K562 (cell line): ENCODE measurements around the gene ZNF219. TPM values are rescaled to one million over a fixed set of nuclear protein-coding genes. Genes with fewer than 3 reads are reported as not detected.

Experiments used
- ATAC-seq: fragments of 200-7000 bp; cut with Tn5 transposase; 3 replicates; pipeline ENCODE4 v1.9.1; 2020; ENCODE audit warnings: moderate library complexity
- BruUV-seq: library from RNA; stranded (reverse); fragments of 400-500 nt; replicated peaks from 2 replicates; lab custom pipeline; 2021; lab: Mats Ljungman, UMichigan
- CTCF ChIA-PET: fragments of 300-600 bp; formaldehyde crosslinking; extraction: SDS; loops from one replicate; lab custom pipeline; 2021; ENCODE audit warnings: low intra/inter-chr PET ratio; lab: Yijun Ruan, JAX
- POLR2A ChIA-PET: fragments of 300-600, 350-650 bp; sonication (Branson Sonifier 250); formaldehyde crosslinking; extraction: SDS; loops from one replicate; lab custom pipeline; 2021; ENCODE audit warnings: antibody characterized with exemption, inconsistent platforms; lab: Yijun Ruan, JAX
- DNase-seq, 4 experiments: peaks; one replicate each; pipeline versions ENCODE4 v3.0.0 to v3.0.0-alpha.2; 2011 to 2018; ENCODE audit warnings: low spot score in 3 of 4, mixed read lengths in 3 of 4; ENCODE audit errors: extremely low read depth in 1 of 4
- FAIRE-seq: peaks from 2 replicates; lab custom pipeline; 2011; peaks lifted over from hg19 to GRCh38; lab: Jason Lieb, UNC
- H2AFZ ChIP-seq: 2 replicates; pipeline ENCODE4 v1.6.0; 2011; ENCODE audit warnings: low read depth, low read length, control low read depth, inconsistent platforms
- H3K27ac ChIP-seq: fragments of 200-600 bp; 3 replicates; pipeline ENCODE4 v1.8.0; 2011; ENCODE audit warnings: low read depth, mild to moderate bottlenecking, control low read depth, inconsistent platforms, low read length, moderate library complexity, mixed read lengths; ENCODE audit errors: extremely low read depth
- H3K27me3 ChIP-seq, 2 experiments: fragments of 300-600 bp in 1 of 2; 2 replicates in 1 of 2; 3 replicates in 1 of 2; pipeline versions ENCODE4 v1.6.0 to v1.8.0; 2011; ENCODE audit warnings: inconsistent platforms in 2 of 2, low read length in 2 of 2, mild to moderate bottlenecking in 1 of 2, mixed read lengths in 1 of 2, moderate library complexity in 1 of 2; ENCODE audit not compliant: control insufficient read depth in 2 of 2, insufficient read depth in 2 of 2
- H3K36me3 ChIP-seq: fragments of 300-600 bp; 3 replicates; pipeline ENCODE4 v1.8.0; 2011; ENCODE audit warnings: mild to moderate bottlenecking, low read length, inconsistent platforms; ENCODE audit not compliant: control insufficient read depth, insufficient read depth
- H3K4me1 ChIP-seq, 2 experiments: fragments of 200-600 bp in 1 of 2; replicated peaks in 1 of 2; 2 replicates in 1 of 2; 3 replicates in 1 of 2; pipeline versions ENCODE4 v1.5.1 to v1.8.0; 2011; ENCODE audit warnings: inconsistent platforms in 2 of 2, low read length in 2 of 2, mild to moderate bottlenecking in 1 of 2, mixed read lengths in 1 of 2, moderate library complexity in 1 of 2; ENCODE audit not compliant: control insufficient read depth in 2 of 2, insufficient read depth in 2 of 2
- H3K4me2 ChIP-seq: 2 replicates; pipeline ENCODE4 v1.6.1; 2011; ENCODE audit warnings: low read length, control low read depth, inconsistent platforms, mixed read lengths; ENCODE audit not compliant: insufficient read depth
- H3K4me3 ChIP-seq: fragments of 200-600 bp; sonication (generic), shearing (Covaris generic); 2 replicates; pipeline ENCODE4 v1.5.1; 2016; ENCODE audit warnings: control low read depth, inconsistent platforms
- H3K79me2 ChIP-seq: fragments of 200-600 bp; 3 replicates; pipeline ENCODE4 v1.8.0; 2011; ENCODE audit warnings: low read length, inconsistent platforms; ENCODE audit not compliant: control insufficient read depth, insufficient read depth
- H3K9ac ChIP-seq, 2 experiments: 2 replicates each; pipeline versions ENCODE4 v1.6.0 to v1.6.1; 2011; ENCODE audit warnings: low read depth in 2 of 2, low read length in 2 of 2, control low read depth in 1 of 2, inconsistent platforms in 1 of 2, mild to moderate bottlenecking in 1 of 2, mixed read lengths in 1 of 2; ENCODE audit not compliant: insufficient read depth in 1 of 2
- H3K9me1 ChIP-seq: one replicate; pipeline ENCODE4 v1.6.0; 2011; ENCODE audit warnings: inconsistent platforms, mild to moderate bottlenecking, low read length, moderate library complexity; ENCODE audit not compliant: control insufficient read depth, insufficient read depth
- H3K9me3 ChIP-seq: replicated peaks from 2 replicates; pipeline ENCODE4 v1.5.1; 2011; ENCODE audit warnings: low read depth, low read length, inconsistent platforms; ENCODE audit not compliant: control insufficient read depth, insufficient read depth
- H4K20me1 ChIP-seq: replicated peaks from 2 replicates; pipeline ENCODE4 v1.6.1; 2011; ENCODE audit warnings: low read length, inconsistent platforms, mixed read lengths; ENCODE audit not compliant: control insufficient read depth, insufficient read depth
- ADNP ChIP-seq: fragments of 200-800 bp; sonication (Bioruptor generic); IDR thresholded peaks from 2 replicates; pipeline ENCODE4 v1.6.1; 2016; ENCODE audit warnings: missing genetic modification characterization, missing compliant biosample characterization
- CHD7 ChIP-seq: fragments of 200-600 bp; sonication (generic); IDR thresholded peaks from one replicate; pipeline ENCODE4 v1.6.1; 2012; ENCODE audit warnings: mild to moderate bottlenecking, low read depth, low read length, inconsistent platforms
- ELF1 ChIP-seq: fragments of 200-800 bp; sonication (Bioruptor generic); IDR thresholded peaks from 2 replicates; pipeline ENCODE4 v1.6.1; 2016; ENCODE audit warnings: missing genetic modification characterization, missing compliant biosample characterization
- GTF2A2 ChIP-seq: IDR thresholded peaks from 2 replicates; pipeline ENCODE4 v1.6.1; 2016; ENCODE audit warnings: mild to moderate bottlenecking, missing genetic modification characterization, missing compliant biosample characterization
- JUND ChIP-seq, 2 experiments: IDR thresholded peaks; 2 replicates in 1 of 2; 3 replicates in 1 of 2; pipeline ENCODE4 v1.6.1; 2011; ENCODE audit warnings: borderline replicate concordance in 2 of 2, low read depth in 2 of 2, low read length in 2 of 2, improper control_type of control experiment in 1 of 2, missing biosample characterization in 1 of 2, missing genetic modification characterization in 1 of 2, missing genetic modification reagents in 1 of 2
- MAFG ChIP-seq: fragments of 450-650 bp; conservative IDR thresholded peaks from 2 replicates; pipeline ENCODE4 v1.6.1; 2016; ENCODE audit warnings: missing genetic modification characterization, missing compliant biosample characterization
- NFIX ChIP-seq: fragments of 250-450 bp; sonication (Bioruptor Pico); IDR thresholded peaks from 2 replicates; pipeline ENCODE4 v1.4.0; 2020; ENCODE audit warnings: low read depth, mild to moderate bottlenecking, moderate library complexity
- NR2C2 ChIP-seq, 2 experiments: fragments of 200-800 bp in 1 of 2; sonication (Bioruptor generic) in 1 of 2; sonication (generic) in 1 of 2; formaldehyde crosslinking in 1 of 2; IDR thresholded peaks; 2 replicates each; pipeline versions ENCODE4 v1.6.1 to v1.8.0; 2016 to 2022; ENCODE audit warnings: mild to moderate bottlenecking in 1 of 2, missing compliant biosample characterization in 1 of 2, missing genetic modification characterization in 1 of 2, missing genetic modification reagents in 1 of 2
- PTBP1 ChIP-seq: fragments of 200-400 bp; formaldehyde crosslinking; IDR thresholded peaks from 2 replicates; pipeline ENCODE4 v1.6.1; 2017; ENCODE audit warnings: low read depth, low read length
- XRCC4 ChIP-seq: IDR thresholded peaks from one replicate; pipeline ENCODE4 v1.6.1; 2011; ENCODE audit not compliant: insufficient read depth, insufficient read length; ENCODE audit errors: extremely low read depth
- WGBS: fragments of 100-300 bp; shearing (Covaris generic); methylation state at CpG from one replicate; pipeline ENCODE4 v1.1.6; 2016; ENCODE audit warnings: low coverage, mixed read lengths; ENCODE audit not compliant: insufficient coverage; ENCODE audit errors: missing lambda C conversion rate; 5-methylcytosine and 5-hydroxymethylcytosine counted together
- in situ Hi-C: fragments of 300-500 bp; cut with MboI; formaldehyde crosslinking; loops from 4 replicates; pipeline ENCODE4 v1.15.0; 2018; ENCODE audit warnings: inconsistent platforms, mixed read lengths
- intact Hi-C: fragments of 100-400 bp; cut with micrococcal nuclease; formaldehyde crosslinking; loops from 2 replicates; pipeline ENCODE4 v1.14.2; 2022
- polyA plus RNA-seq, 8 experiments: library from polyadenylated mRNA; depleted of rRNA in 4 of 8; stranded (reverse) in 5 of 8; unstranded in 3 of 8; fragments of >200 nt; fragmentation: Nextera tagmentation in 2 of 8; fragmentation: Illumina TruSeq in 1 of 8; extraction: Ambion mirVana in 2 of 8; extraction: Trizol in 1 of 8; gene quantifications; 2 replicates each; pipeline versions ENCODE4 v1.2.1 to v1.2.3, GENCODE V29; 2011 to 2014; ENCODE audit warnings: inconsistent platforms in 1 of 8, missing spikeins in 1 of 8
- total RNA-seq, 7 experiments: library from RNA; depleted of rRNA in 6 of 7; stranded (reverse); fragments of >200 nt in 6 of 7; fragmentation: Illumina TruSeq in 2 of 7; extraction: Trizol in 2 of 7; gene quantifications; 2 replicates each; pipeline versions ENCODE4 v1.2.1 to v1.2.3, GENCODE V29; 2011 to 2021; ENCODE audit warnings: low replicate concordance in 1 of 7

Gene ZNF219
- total and polyA plus RNA-seq, 9 of the 15 experiments (the other 6 are each of a cell fraction or from before 2014, with no cell fraction given) = 0.29 to 10.6 (median 2.8) TPM

- ChIA-PET CTCF (interaction anchor here (0.7 kb wide), 1 partner anchor 480 kb away, joined by 3 read pairs; no protein-coding TSS in a partner anchor), POLR2A (interaction anchor here (1.5 kb wide), 1 partner anchor 146 kb away, joined by 4 read pairs; no protein-coding TSS in a partner anchor)
- no peaks in the 10 kb centered on the region for H3K9me1 ChIP-seq
These were observed 9.2 kb downstream of the ZNF219 start for GRCh38 chr14:21089271-21089670.

More at GRCh38 chr14:21089271-21089670, 9.2 kb downstream of the ZNF219 start:
- H3K9me3 ChIP-seq = no peaks in the 10 kb centered on the region
- no peaks in the 10 kb centered on the region for H3K27me3 ChIP-seq
- in situ Hi-C loops (no loop called here), intact Hi-C loops (no loop called here)
- WGBS = 50% methylated on average over 1 of the region's 1 CpG
- H4K20me1 ChIP-seq = no peaks in the 10 kb centered on the region
- no peak overlapping the region for H3K4me3 ChIP-seq
- no peak overlapping the region for H3K27ac ChIP-seq
- no peak overlapping the region for H3K4me2 ChIP-seq
- ATAC-seq (no peak), DNase-seq (no peak)
- peaks cover 2 to 29% of the 10 kb centered on the region in 2 experiments; a peak in 3 of 5 replicates for H3K4me1 ChIP-seq
- no peak overlapping the region for H2AFZ ChIP-seq
- H3K9ac ChIP-seq = no peak overlapping the region
- TF ChIP-seq ELF1 (tag) (no peak), GTF2A2 (no peak), XRCC4 (no peak), ADNP (tag) (no peak), CHD7 (no peak), MAFG (tag) (no peak), NFIX (no peak), PTBP1 (no peak), NR2C2 (CRISPR knock-in tag; IDR thresholded peaks at IDR 0.05) (no peak), NR2C2 (tag; IDR thresholded peaks at IDR 0.05) (no peak), JUND (IDR thresholded peaks at IDR 0.05; ENCODE audit: borderline replicate concordance, low read depth, low read length) (no peak), JUND (tag; IDR thresholded peaks at IDR 0.05; ENCODE audit: borderline replicate concordance, low read depth, low read length) (no peak)
- TF ChIP-seq, all 486 proteins: peak for 0
- no peak for FAIRE-seq
- peaks cover 5% of the 10 kb centered on the region; the same call in 1 of the 3 replicates for H3K36me3 ChIP-seq
- no TSS peak for BruUV-seq
- no peaks in the 10 kb centered on the region for H3K79me2 ChIP-seq
